ENCODE data around the gene ADPRM.
"Not testable (repeated sequence)": the region's sequence is repeated elsewhere in the genome, so short reads cannot be mapped to it uniquely, and the experiment has no call there.

The ADPRM gene

GRCh38 chr17:10668775-10669174 is 28.6 kb upstream of the ADPRM start:
- in situ Hi-C loops (cut with MboI; ENCODE audit: low pct_unique_long_range_greater_than_20kb, low sequenced_read_pairs, unreplicated experiment) = no loop called here
- no peak for TF ChIP-seq CTCF (IDR thresholded peaks at IDR 0.05; ENCODE audit: extremely low read depth, insufficient read depth, missing control alignments)
- no peak for DNase-seq (ENCODE audit: low spot score)

- in situ Hi-C loops (cut with MboI; ENCODE audit: low pct_unique_long_range_greater_than_20kb, low sequenced_read_pairs, unreplicated experiment) = no loop called here
- TF ChIP-seq CTCF (IDR thresholded peaks at IDR 0.05; ENCODE audit: extremely low read depth, insufficient read depth, missing control alignments) = no peak
- no peak for DNase-seq (ENCODE audit: low spot score)
Measured at GRCh38 chr17:10673312-10673711, 24.1 kb upstream of the ADPRM start.

- no peak for TF ChIP-seq CTCF (IDR thresholded peaks at IDR 0.05; ENCODE audit: extremely low read depth, insufficient read depth, missing control alignments)
- DNase-seq (ENCODE audit: low spot score) = no peak
- in situ Hi-C loops (cut with MboI; ENCODE audit: low pct_unique_long_range_greater_than_20kb, low sequenced_read_pairs, unreplicated experiment) = no loop called here
Measured at GRCh38 chr17:10674704-10675103, 22.7 kb upstream of the ADPRM start.

- no peak for TF ChIP-seq CTCF (IDR thresholded peaks at IDR 0.05; ENCODE audit: extremely low read depth, insufficient read depth, missing control alignments)
- no peak for DNase-seq (ENCODE audit: low spot score)
- in situ Hi-C loops (cut with MboI; ENCODE audit: low pct_unique_long_range_greater_than_20kb, low sequenced_read_pairs, unreplicated experiment) = no loop called here
Measured at GRCh38 chr17:10681866-10682446, 15.4 kb upstream of the ADPRM start.

GRCh38 chr17:10683853-10684252 is 13.5 kb upstream of the ADPRM start:
- in situ Hi-C loops (cut with MboI; ENCODE audit: low pct_unique_long_range_greater_than_20kb, low sequenced_read_pairs, unreplicated experiment) = no loop called here
- no peak for DNase-seq (ENCODE audit: low spot score)
- TF ChIP-seq CTCF (IDR thresholded peaks at IDR 0.05; ENCODE audit: extremely low read depth, insufficient read depth, missing control alignments) = peak; percentile 50

- DNase-seq (ENCODE audit: low spot score) = no peak
- TF ChIP-seq CTCF (IDR thresholded peaks at IDR 0.05; ENCODE audit: extremely low read depth, insufficient read depth, missing control alignments) = no peak
- in situ Hi-C loops (cut with MboI; ENCODE audit: low pct_unique_long_range_greater_than_20kb, low sequenced_read_pairs, unreplicated experiment) = no loop called here
Measured at GRCh38 chr17:10687499-10687898, 9.9 kb upstream of the ADPRM start.

- in situ Hi-C loops (cut with MboI; ENCODE audit: low pct_unique_long_range_greater_than_20kb, low sequenced_read_pairs, unreplicated experiment); DNase-seq (ENCODE audit: low spot score): not testable (repeated sequence)
Measured at GRCh38 chr17:10695875-10696407, 1.5 kb upstream of the ADPRM start.
